Motor neuron (in vitro differentiated cells): Measurements from ENCODE around the gene DCLRE1A. TPM values are rescaled to one million over a fixed set of nuclear protein-coding genes. Genes with fewer than 3 reads are reported as not detected.
"Not testable (repeated sequence)": the region's sequence is repeated elsewhere in the genome, so short reads cannot be mapped to it uniquely, and the experiment has no call there.

Experiments
- ATAC-seq, 8 experiments: fragments of 200-7000 bp; cut with Tn5 transposase; replicated peaks in 6 of 8; 2 replicates each; pipeline ENCODE4 v1.8.0; 2021; ENCODE audit warnings: mild to moderate bottlenecking in 8 of 8, moderate library complexity in 8 of 8
- H3K27ac ChIP-seq, 2 donors: fragments of 250-450 bp; sonication (Bioruptor Pico); 2 replicates each; pipeline ENCODE4 v1.9.0; 2021; ENCODE audit warnings: antibody characterized with exemption in 2 of 2, mild to moderate bottlenecking in 2 of 2, moderate library complexity in 1 of 2
- H3K4me1 ChIP-seq, 2 donors: fragments of 250-450 bp; sonication (Bioruptor Pico); replicated peaks in 1 of 2; 2 replicates each; pipeline ENCODE4 v1.6.1; 2021; ENCODE audit warnings: antibody characterized with exemption in 2 of 2, mild to moderate bottlenecking in 2 of 2, moderate library complexity in 1 of 2
- H3K4me3 ChIP-seq, 5 donors: fragments of 250-450 bp; sonication (Bioruptor Pico); 2 replicates each; pipeline ENCODE4 v1.9.0; 2021; ENCODE audit warnings: antibody characterized with exemption in 5 of 5, mild to moderate bottlenecking in 5 of 5, moderate library complexity in 4 of 5
- WGBS, 10 experiments: fragments of 450-650 bp; shearing (Covaris generic); methylation state at CpG; one replicate each; pipeline ENCODE4 v1.0.0; 2022; 5-methylcytosine and 5-hydroxymethylcytosine counted together
- in situ Hi-C, 9 experiments: fragments of 400-800 bp; cut with MboI; loops; one replicate each; pipeline ENCODE4 v1.15.0; 2021; ENCODE audit warnings: low sequenced_read_pairs in 9 of 9, low pct_unique_long_range_greater_than_20kb in 2 of 9; ENCODE audit not compliant: unreplicated experiment in 9 of 9
- total RNA-seq, 8 experiments: library from RNA; unstranded; fragments of 300-600 nt; gene quantifications; 2 replicates each; pipeline versions ENCODE4 v1.2.3 to v1.2.4, GENCODE V29; 2022

Gene DCLRE1A
- total RNA-seq, 8 experiments from 2014 or later = 5.9 to 11.8 (median 10.0) TPM

DNA sequence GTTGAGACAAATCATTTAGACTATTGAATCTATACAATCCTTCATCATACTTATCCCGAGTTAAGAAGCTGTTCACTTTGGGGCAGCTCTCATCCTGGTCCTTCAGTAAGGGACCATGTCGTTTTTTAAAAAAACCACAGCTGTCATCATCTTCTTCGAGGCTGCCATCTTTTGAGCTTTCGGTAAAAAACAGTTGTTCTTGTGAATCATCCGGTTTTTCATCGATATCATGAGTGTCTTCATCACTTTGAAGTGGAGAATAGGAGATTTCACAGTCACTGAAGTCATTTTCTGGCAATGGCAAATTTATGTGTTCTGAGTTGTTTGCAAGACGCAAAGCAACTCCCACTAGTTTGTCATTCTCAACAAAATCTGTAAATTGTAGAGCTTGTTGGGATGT, 3.9 kb downstream of the DCLRE1A start:
- Histone ChIP-seq H3K27ac (no peak overlapping the region), H3K4me1 (peaks cover 19 to 48% of the 10 kb centered on the region in 2 donors), H3K4me3 (no peak overlapping the region)
- in situ Hi-C loops = no loop called here
- 67 to 100% (median 92%) methylated on average over 1 to 7 of the region's 7 CpGs; no CpG with 5 or more reads in 1 of the 10 experiments for WGBS, 10 experiments
- ATAC-seq = no peak

DNA sequence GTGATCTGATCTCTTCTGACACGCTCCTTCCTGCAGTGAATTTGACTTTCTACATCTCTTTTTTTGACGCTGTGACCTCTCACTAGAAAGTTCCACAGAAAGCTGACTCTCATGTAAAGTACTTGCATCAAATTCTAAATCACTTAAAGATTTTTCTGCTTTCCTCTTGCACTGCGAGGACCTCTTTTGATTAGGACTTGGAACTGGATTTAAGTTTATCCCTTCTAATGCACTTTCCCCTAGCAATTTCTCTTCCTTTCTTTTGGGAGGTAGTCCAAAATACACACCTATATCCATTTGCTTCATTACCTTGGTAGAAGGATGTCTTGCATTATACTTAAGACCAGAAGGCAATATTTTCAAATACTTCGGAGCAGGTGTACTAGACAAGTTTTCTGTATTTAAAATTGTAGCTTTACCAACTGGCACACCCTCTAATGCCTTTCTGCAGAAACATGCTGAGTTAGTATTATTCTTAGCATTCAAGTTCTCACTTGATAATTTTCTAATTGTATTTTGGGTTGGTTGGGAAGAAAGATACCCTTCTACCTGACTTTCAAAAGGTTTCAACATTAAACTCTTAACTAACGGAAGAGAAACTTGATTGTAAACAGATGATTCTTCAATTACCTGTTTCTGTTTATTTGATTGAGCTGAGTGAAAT, 4.6 kb downstream of the DCLRE1A start:
- Histone ChIP-seq H3K27ac (no peak overlapping the region), H3K4me3 (no peak overlapping the region), H3K4me1 (peaks cover 19 to 48% of the 10 kb centered on the region in 2 donors)
- no peak for ATAC-seq
- 77 to 100% (median 92%) methylated on average over 2 to 5 of the region's 5 CpGs for WGBS, 10 experiments
- in situ Hi-C loops = no loop called here

DNA sequence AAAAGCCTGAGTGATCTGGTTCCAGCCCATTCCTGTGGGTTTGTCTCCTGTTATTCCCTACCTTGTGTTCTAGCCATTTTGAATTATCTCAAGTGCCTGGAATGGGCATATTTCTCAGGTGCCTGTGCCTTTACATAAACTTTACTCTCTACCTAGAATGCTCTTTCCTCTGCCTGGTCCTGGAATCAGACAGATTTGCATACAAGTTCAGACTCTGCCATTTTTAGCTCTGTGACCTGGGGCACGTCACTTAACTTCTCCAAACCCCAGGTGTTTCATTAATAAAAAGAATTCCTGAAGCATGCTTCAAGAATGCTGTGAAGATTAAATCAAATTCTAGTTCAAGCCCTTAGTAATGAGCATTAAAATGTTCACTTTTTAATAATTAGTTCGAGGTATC, 7.8 kb downstream of the DCLRE1A start:
- Histone ChIP-seq H3K4me1 (peaks cover 3 to 27% of the 10 kb centered on the region in 2 donors), H3K4me3 (no peak overlapping the region), H3K27ac (no peak overlapping the region)
- 93 to 100% (median 100%) methylated on average over 1 to 2 of the region's 2 CpGs; no CpG with 5 or more reads in 2 of the 10 experiments for WGBS, 10 experiments
- in situ Hi-C loops = no loop called here
- ATAC-seq = no peak

DNA sequence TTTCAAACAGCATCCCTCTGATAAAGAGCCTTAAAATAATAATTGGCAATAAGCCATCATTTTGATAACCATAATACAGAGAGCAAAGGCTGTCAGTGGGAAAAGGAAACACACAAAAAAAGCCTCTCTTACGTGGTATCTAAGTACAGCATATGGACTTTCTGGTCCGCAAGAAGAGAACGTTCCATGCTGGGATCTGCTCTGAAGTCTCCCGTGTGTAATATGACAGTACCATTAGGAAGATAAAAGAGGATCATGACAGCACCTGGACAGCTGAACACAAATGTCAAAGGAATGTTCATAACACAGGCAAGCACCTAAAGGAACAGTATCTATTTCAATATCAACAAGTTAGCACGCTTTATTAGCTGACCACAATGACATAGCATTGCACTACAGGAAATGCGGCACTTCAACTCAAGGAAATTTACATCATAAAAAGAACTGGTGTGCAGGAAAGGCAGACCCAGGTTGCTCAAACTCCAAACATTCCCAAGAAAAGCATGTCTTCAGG, 9.9 kb downstream of the DCLRE1A start:
- ATAC-seq = no peak
- Histone ChIP-seq H3K27ac (no peak overlapping the region), H3K4me1 (peaks cover 0 to 9% of the 10 kb centered on the region in 2 donors), H3K4me3 (no peak overlapping the region)
- in situ Hi-C loops = no loop called here
- WGBS, 10 experiments = 67 to 100% (median 84%) methylated on average over 2 to 6 of the region's 6 CpGs

DNA sequence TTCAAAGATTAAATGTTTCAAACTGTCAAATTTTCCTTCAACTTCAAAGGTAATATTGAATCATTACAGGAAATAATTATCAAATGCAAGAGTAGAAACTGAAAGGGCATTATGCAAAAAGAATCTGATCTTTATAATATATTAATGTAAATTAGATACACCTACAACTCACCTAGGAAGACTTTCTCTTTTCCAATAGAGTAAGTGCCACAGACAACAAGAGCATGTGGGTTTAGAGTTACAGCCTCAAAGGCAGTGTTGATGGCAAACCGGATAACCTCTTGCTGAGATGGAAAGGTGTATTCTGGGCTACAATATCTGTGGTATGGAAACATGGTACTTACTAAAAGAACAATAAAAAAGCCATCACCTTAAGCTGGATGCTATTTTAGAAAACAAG, 11.7 kb downstream of the DCLRE1A start:
- Histone ChIP-seq H3K4me3 (no peak overlapping the region), H3K27ac (no peak overlapping the region), H3K4me1 (peaks cover 0 to 4% of the 10 kb centered on the region in 2 donors)
- no peak for ATAC-seq
- in situ Hi-C loops = no loop called here
- 63 to 100% (median 95%) methylated on average over 1 of the region's 1 CpG; no CpG with 5 or more reads in 2 of the 10 experiments for WGBS, 10 experiments

DNA sequence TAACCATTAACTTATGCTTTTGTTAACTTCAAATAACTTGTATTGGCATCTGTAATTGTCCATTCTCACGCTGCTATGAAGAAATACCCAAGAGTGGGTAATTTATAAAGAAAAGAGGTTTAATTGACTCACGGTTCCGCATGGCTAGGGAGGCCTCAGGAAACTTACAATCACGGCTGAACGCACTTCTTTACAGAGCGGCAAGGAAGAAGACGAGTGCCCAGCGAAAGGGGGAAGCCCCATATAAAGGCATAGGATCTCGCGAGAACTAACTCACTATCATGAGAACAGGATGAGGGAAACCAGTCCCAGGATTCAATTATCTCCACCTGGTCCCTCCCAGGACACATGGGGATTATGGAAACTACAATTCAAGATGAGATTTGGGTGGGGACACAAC, 25.3 kb downstream of the DCLRE1A start:
- WGBS, 10 experiments = 50 to 100% (median 85%) methylated on average over 1 to 10 of the region's 10 CpGs
- ATAC-seq, in situ Hi-C loops, H3K4me3 ChIP-seq, H3K4me1 ChIP-seq, H3K27ac ChIP-seq: not testable (repeated sequence)

DNA sequence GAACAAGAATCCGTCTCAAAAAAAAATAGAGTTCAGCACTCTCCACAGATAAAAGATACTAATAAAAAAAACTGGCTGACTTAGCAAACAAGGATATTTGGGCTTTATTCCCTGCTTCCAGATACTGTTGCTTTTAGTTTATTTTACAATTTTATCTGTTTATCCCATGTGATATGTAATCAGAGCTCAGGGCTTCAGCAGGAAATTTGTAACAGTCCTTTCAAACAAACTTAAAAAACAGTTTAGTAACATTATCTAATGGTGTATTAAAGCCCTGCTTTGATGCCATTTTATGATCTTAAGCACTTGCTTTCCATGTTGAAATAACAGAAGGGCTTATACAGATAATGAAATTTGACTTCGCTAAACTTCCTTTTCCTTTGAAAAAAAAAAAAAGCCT, 28.1 kb downstream of the DCLRE1A start:
- Histone ChIP-seq H3K4me3 (no peak overlapping the region), H3K27ac (no peak overlapping the region), H3K4me1 (no peaks in the 10 kb centered on the region)
- WGBS, 10 experiments = 20 to 100% (median 100%) methylated on average over 1 to 2 of the region's 2 CpGs; no CpG with 5 or more reads in 2 of the 10 experiments
- no peak for ATAC-seq
- in situ Hi-C loops = no loop called here

DNA sequence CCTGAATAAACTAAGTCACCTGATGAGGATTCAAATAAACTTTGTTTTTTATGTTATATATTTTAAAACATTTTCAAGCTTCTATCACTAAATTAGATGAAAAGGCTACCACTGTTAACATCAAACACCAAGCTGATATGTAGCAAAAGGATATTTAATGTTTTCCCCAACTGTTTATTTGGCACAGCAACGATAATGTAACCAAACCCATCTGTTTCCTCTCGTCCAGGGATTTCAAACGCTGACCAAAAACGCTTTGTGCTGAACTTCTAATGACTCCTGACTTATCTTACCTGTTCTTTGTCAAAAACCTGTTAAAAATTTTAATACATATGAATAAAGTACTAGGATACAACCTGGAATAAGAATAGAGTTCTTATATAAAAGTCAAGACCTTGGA, 30.5 kb downstream of the DCLRE1A start:
- no peak for ATAC-seq
- 0 to 92% (median 80%) methylated on average over 2 to 4 of the region's 4 CpGs; no CpG with 5 or more reads in 1 of the 10 experiments for WGBS, 10 experiments
- in situ Hi-C loops = loop anchor here in 1 of 9 experiments (25.0 kb wide), 1 partner anchor 289 kb away; no protein-coding TSS in a partner anchor
- no peak overlapping the region for H3K27ac ChIP-seq
- H3K4me3 ChIP-seq = no peak overlapping the region
- H3K4me1 ChIP-seq = no peaks in the 10 kb centered on the region

DNA sequence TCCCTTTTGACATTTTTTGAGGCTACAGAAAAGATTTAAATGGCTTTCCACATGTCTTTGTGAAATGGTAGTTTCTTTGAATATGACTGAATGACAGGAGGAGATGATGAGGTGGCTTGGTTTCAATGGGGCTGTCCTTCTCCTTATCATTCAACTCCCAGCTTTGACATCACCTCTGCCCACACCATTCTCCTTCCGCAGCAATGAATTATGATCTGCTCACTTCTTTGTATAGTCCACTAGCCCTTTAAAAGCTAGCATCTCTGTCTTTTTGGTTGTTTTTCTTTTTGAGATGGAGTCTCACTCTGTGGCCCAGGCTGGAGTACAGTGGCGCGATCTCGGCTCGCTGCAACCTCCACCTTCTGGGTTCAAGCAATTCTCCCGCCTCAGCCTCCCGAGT, 31.7 kb downstream of the DCLRE1A start:
- no peak overlapping the region for H3K4me3 ChIP-seq
- no peaks in the 10 kb centered on the region for H3K4me1 ChIP-seq
- 77 to 100% (median 95%) methylated on average over 1 to 7 of the region's 7 CpGs; no CpG with 5 or more reads in 3 of the 10 experiments for WGBS, 10 experiments
- no peak for ATAC-seq
- H3K27ac ChIP-seq = no peak overlapping the region
- in situ Hi-C loops = loop anchor here in 1 of 9 experiments (25.0 kb wide), 1 partner anchor 290 kb away; no protein-coding TSS in a partner anchor

DNA sequence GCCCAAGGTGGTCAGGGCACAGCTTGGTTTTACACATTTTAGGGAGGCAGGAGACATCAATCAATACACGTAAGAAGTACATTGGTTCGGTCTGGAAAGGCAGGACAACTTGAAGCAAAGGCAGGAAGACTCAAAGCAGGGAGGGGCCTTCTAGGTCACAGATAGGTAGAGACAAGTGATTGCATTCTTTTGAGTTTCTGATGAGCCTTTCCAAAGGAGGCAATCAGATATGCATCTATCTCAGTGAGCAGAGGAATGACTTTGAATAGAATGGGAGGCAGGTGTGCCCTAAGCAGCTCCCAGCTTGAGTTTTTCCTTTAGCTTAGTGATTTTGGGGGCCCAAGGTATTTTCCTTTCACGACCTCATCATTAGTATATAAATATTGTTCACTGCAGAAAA, 32.6 kb downstream of the DCLRE1A start:
- not testable (repeated sequence) for H3K27ac ChIP-seq, H3K4me1 ChIP-seq, H3K4me3 ChIP-seq, ATAC-seq
- in situ Hi-C loops = loop anchor here in 1 of 9 experiments (25.0 kb wide), 1 partner anchor 291 kb away; no protein-coding TSS in a partner anchor
- 17 to 80% (median 50%) methylated on average over 1 to 3 of the region's 3 CpGs; no CpG with 5 or more reads in 2 of the 10 experiments for WGBS, 10 experiments

DNA sequence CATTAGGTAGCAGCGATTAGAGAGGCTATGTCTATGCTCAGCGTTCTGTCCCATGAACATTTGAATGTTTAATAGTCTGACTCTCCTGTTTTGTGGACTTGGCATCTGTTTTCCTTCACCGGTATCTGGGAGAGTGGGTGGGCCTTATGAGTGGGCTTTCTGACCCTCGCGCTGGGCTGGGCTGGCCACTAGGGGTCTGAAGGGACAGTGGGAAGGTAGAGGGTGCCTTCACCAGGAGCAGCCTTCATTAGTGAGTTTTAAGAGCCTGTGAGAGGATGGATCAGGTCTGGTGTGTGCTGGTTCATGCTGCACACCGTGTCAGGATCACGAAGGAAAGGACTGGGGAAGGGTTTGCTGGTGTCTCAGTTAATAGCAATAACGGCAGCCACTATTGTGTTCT, 33.4 kb downstream of the DCLRE1A start:
- Histone ChIP-seq H3K27ac (no peak overlapping the region), H3K4me1 (no peaks in the 10 kb centered on the region), H3K4me3 (no peak overlapping the region)
- WGBS, 10 experiments = 45 to 100% (median 64%) methylated on average over 1 to 8 of the region's 8 CpGs; no CpG with 5 or more reads in 2 of the 10 experiments
- ATAC-seq = peak in 1 of 8 experiments; percentile 68
- in situ Hi-C loops = loop anchor here in 1 of 9 experiments (25.0 kb wide), 1 partner anchor 292 kb away; no protein-coding TSS in a partner anchor

DNA sequence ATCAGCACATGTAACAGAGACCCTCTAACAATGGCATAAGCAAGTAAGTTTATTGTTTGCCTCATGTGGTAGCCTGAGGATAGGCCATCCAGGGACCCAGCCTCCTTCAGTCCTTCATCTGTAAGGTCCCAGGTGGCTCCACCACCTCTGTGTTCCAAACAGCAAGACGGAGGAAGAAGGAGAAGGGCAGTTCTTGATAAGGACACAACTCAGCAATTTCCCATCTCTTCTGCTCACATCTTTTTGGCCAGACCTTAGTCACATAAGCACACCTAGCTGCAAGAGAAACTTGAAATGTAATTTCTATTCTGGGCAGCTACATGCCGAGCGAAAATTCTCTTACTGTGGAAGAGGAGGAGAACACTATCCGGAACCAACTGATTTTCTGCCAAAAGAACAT, 33.9 kb downstream of the DCLRE1A start:
- Histone ChIP-seq H3K4me1 (no peaks in the 10 kb centered on the region), H3K27ac (no peak overlapping the region), H3K4me3 (no peak overlapping the region)
- in situ Hi-C loops = loop anchor here in 1 of 9 experiments (25.0 kb wide), 1 partner anchor 292 kb away; no protein-coding TSS in a partner anchor
- WGBS, 10 experiments = 57 to 100% (median 94%) methylated on average over 1 to 3 of the region's 4 CpGs; no CpG with 5 or more reads in 2 of the 10 experiments
- no peak for ATAC-seq

DNA sequence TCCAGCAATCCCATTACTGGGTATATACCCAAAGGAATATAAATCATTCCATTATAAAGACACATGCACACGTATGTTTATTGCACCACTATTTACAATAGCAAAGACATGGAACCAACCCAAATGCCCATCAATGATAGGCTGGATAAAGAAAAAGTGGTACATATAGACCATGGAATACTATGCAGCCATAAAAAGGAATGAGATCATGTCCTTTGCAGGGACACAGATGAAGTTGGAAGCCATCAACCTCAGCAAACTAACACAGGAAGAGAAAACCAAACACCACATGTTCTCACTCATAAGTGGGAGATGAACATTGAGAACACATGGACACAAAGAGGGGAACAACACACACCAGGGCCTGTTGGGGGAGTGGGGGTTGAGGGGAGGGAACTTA, 39.2 kb downstream of the DCLRE1A start:
- in situ Hi-C loops = loop anchor here in 1 of 9 experiments (25.0 kb wide), 1 partner anchor 298 kb away; no protein-coding TSS in a partner anchor
- not testable (repeated sequence) for ATAC-seq, H3K4me1 ChIP-seq, H3K27ac ChIP-seq, H3K4me3 ChIP-seq
- 0 to 60% (median 50%) methylated on average over 1 of the region's 1 CpG; no CpG with 5 or more reads in 6 of the 10 experiments for WGBS, 10 experiments
